Esophagus muscularis mucosa (tissue), 4 donors: Measurements from ENCODE around the gene CRLF2.
"Not testable (repeated sequence)": the region's sequence is repeated elsewhere in the genome, so short reads cannot be mapped to it uniquely, and the experiment has no call there.

ENCODE experiments used
- EP300 ChIP-seq: sonication (generic); formaldehyde crosslinking; IDR thresholded peaks from one replicate; pipeline ENCODE4 v1.6.1; 2017; ENCODE audit warnings: antibody characterized with exemption
- POLR2A ChIP-seq: fragments of 450-650 bp; IDR thresholded peaks from one replicate; pipeline ENCODE4 v1.6.1; 2017; ENCODE audit warnings: antibody characterized with exemption, moderate library complexity, mild to moderate bottlenecking, low read depth
- POLR2AphosphoS5 ChIP-seq, 2 donors: sonication (generic); formaldehyde crosslinking; IDR thresholded peaks; one replicate each; pipeline ENCODE4 v1.6.1; 2017; ENCODE audit warnings: antibody characterized with exemption in 2 of 2
- TF ChIP-seq, protein P1 (sequence below), 3 experiments: fragments of 200-600 bp in 2 of 3; fragments of 450-650 bp in 1 of 3; sonication (generic) in 2 of 3; IDR thresholded peaks; one replicate each; pipeline ENCODE4 v1.5.1; 2017 to 2019; ENCODE audit warnings: antibody characterized with exemption in 3 of 3, mild to moderate bottlenecking in 2 of 3, moderate library complexity in 1 of 3

DNA sequence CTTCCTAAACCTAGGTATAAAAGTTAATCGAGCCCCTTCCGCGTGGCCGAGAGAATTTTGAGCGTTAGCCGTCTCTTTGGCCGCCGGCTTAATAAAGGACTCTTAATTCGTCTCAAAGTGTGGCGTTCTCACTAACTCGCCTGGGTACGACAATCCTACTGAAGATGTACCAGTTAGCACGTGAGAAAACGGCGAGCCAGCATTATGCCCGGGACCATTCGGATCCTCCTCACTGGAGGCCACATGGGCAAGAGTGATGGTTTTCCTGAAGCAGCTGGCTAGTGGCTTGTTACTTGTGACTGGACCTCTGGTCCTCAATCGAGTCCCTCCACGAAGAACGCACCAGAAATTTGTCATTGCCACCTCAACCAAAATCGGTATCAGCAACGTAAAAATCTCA lies 39.0 kb downstream of the CRLF2 start:
- TF ChIP-seq, protein P1, sequence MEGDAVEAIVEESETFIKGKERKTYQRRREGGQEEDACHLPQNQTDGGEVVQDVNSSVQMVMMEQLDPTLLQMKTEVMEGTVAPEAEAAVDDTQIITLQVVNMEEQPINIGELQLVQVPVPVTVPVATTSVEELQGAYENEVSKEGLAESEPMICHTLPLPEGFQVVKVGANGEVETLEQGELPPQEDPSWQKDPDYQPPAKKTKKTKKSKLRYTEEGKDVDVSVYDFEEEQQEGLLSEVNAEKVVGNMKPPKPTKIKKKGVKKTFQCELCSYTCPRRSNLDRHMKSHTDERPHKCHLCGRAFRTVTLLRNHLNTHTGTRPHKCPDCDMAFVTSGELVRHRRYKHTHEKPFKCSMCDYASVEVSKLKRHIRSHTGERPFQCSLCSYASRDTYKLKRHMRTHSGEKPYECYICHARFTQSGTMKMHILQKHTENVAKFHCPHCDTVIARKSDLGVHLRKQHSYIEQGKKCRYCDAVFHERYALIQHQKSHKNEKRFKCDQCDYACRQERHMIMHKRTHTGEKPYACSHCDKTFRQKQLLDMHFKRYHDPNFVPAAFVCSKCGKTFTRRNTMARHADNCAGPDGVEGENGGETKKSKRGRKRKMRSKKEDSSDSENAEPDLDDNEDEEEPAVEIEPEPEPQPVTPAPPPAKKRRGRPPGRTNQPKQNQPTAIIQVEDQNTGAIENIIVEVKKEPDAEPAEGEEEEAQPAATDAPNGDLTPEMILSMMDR (IDR thresholded peaks at IDR 0.05), result not testable (repeated sequence)
- TF ChIP-seq POLR2A; EP300; POLR2AphosphoS5 (IDR thresholded peaks at IDR 0.05): not testable (repeated sequence)
